ENCODE results near the gene CYP4F11. TPM values are rescaled to one million over a fixed set of nuclear protein-coding genes. Genes with fewer than 3 reads are reported as not detected.
"Not testable (repeated sequence)": the region's sequence is repeated elsewhere in the genome, so short reads cannot be mapped to it uniquely, and the experiment has no call there.

The CYP4F11 gene, protein sequence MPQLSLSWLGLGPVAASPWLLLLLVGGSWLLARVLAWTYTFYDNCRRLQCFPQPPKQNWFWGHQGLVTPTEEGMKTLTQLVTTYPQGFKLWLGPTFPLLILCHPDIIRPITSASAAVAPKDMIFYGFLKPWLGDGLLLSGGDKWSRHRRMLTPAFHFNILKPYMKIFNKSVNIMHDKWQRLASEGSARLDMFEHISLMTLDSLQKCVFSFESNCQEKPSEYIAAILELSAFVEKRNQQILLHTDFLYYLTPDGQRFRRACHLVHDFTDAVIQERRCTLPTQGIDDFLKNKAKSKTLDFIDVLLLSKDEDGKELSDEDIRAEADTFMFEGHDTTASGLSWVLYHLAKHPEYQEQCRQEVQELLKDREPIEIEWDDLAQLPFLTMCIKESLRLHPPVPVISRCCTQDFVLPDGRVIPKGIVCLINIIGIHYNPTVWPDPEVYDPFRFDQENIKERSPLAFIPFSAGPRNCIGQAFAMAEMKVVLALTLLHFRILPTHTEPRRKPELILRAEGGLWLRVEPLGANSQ
- total RNA-seq: 3.5 TPM
- long read RNA-seq, partial matches to known transcripts: 2 of 5 reads
- long read RNA-seq, other reads (novel, unspliced or antisense): 1 of 5 reads

DNA sequence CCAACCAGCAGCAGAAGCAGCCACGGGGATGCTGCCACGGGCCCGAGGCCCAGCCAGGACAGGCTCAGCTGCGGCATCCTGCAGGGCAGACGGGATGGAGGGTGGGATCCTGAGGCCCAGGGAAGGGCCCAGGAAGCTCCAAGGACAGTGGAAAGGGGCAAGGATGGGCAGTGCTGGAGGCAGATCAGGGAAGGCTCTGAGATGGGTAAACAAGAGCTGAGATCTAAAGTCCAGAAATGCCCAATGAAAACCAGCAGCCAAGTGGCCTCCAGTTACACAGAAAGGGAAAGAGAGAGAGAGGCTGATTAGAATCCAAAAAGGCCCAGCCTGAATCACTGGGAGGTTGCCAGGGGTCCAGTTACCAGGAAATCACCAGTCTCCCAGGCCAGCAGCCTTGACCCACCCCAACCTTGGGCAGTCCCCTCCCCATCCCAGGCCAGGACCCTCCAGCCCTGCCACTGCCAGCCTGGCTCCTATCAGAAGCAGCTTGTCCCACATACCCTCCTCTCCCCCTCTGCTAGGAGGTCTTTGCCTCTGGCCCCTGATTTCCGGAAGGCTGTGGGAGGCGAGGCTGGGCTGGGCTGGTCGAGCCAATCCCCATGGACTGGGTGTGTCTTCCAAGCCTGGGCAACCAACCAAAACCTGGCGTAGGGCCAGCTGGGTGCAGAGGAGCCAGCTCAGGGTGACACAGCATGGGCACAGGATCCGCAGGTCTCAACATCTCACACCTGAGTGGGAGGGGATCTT is at the start of gene CYP4F11:
Gene CYP4F11 (minus strand): TSS at position 198 of the 747 bp plus-strand sequence. CDS start 121 bp downstream, at position 77.
- Histone ChIP-seq H3K9me3 (no peaks in the 10 kb centered on the region), H3K36me3 (no peaks in the 10 kb centered on the region), H3K27ac (peak within 1 kb of the TSS; percentile 41), H3K27me3 (ENCODE audit: low read depth) (no peaks in the 10 kb centered on the region), H3K4me1 (peaks cover 6% of the 10 kb centered on the region), H3K4me3 (no peak within 1 kb of the TSS)
- ATAC-seq (peak; percentile 48 to 89), DNase-seq (peak; percentile 87)
- TF ChIP-seq, protein P1, sequence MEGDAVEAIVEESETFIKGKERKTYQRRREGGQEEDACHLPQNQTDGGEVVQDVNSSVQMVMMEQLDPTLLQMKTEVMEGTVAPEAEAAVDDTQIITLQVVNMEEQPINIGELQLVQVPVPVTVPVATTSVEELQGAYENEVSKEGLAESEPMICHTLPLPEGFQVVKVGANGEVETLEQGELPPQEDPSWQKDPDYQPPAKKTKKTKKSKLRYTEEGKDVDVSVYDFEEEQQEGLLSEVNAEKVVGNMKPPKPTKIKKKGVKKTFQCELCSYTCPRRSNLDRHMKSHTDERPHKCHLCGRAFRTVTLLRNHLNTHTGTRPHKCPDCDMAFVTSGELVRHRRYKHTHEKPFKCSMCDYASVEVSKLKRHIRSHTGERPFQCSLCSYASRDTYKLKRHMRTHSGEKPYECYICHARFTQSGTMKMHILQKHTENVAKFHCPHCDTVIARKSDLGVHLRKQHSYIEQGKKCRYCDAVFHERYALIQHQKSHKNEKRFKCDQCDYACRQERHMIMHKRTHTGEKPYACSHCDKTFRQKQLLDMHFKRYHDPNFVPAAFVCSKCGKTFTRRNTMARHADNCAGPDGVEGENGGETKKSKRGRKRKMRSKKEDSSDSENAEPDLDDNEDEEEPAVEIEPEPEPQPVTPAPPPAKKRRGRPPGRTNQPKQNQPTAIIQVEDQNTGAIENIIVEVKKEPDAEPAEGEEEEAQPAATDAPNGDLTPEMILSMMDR (IDR thresholded peaks at IDR 0.05): no peak
- intact Hi-C loops (cut with DNase I): no loop called here

DNA sequence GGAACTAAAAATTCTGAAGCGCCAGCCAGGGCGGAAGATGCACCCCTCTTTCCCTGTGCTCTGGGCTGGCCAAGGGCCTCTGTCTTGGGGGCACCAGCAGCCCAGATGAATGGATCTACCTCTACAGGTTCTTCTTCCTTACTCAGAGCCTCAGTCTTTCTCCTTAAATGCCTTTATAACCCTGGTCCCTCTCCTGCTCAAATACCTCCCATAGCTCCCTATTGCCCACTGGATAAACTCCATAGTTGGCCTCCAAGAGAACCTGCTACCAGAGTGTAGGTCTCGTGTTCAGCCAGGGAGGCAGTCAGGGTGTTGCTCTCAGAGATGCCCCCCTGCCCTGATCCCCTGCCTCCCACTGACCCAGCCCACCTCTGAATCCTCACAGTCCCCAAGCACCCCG is 45.0 kb upstream of the CYP4F11 start:
- Histone ChIP-seq H3K4me1 (no peaks in the 10 kb centered on the region), H3K27ac (no peak overlapping the region), H3K27me3 (ENCODE audit: low read depth) (peaks cover 26% of the 10 kb centered on the region), H3K4me3 (no peak overlapping the region), H3K9me3 (peaks cover 10% of the 10 kb centered on the region), H3K36me3 (no peaks in the 10 kb centered on the region)
- DNase-seq (no peak), ATAC-seq (no peak)
- intact Hi-C loops (cut with DNase I): no loop called here
- TF ChIP-seq, protein P1 (IDR thresholded peaks at IDR 0.05): no peak

DNA sequence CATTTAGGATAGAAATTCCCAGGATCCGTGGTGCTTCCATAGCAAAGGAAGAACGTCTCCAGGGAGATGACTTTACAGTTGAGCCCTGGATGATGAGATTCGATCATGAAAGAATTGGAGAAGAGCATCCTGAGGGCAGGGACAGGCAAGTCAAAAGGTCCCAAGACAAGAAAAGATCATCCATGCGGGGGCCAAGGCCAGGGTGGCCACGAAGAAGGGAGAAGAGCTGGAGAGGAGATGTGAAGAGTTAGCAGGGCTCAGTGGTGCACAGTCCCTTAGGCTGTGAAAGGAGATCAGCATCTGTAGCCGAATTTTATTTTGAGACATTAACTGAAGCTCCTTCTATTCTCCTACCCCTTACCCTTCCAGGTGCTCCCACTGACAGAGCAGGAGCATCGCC is 43.4 kb upstream of the CYP4F11 start:
- no peaks in the 10 kb centered on the region for H3K36me3 ChIP-seq

DNA sequence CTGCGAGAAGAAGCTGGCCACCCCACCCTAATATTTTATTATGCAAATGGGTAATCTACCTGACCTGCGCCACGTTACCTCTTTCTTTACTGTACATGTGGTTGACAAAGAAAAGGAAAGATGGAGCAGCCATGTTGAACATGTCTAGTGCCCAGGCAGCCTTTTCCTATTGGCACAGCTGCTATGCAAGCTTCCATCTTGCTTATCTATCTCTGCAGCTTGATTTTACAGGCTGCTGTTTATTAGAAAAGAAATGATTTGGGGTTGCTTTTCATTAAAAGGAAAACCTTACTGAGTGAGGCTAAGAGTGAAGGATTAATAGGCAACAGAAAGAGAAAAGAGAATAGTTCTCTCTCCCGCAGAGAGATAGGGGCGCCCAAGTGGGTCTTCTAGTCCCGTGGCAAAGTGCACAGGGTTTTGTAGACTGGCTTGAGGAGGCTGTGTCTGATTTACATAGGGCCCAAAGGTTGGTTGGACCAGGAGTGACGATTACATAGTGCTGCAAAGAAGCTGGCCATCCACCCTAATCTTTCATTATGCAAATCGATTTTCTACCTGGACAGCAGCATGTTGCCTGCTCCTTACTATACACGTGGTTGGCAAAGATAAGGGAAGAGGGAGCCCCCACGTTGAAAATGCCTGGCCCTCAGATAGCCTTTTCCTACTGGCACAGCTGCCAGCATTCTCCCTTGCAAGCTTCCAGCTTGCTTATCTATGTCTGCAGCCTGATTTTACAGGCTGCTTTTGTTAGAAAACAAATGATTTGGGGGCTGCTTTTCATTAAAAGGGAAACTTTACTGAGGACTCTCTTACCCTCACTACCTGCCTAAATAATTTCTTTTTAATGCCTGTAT is 42.7 kb upstream of the CYP4F11 start:
- DNase-seq (no peak), ATAC-seq (no peak)
- no peaks in the 10 kb centered on the region for H3K9me3 ChIP-seq
- intact Hi-C loops (cut with DNase I): no loop called here
- H3K4me1 ChIP-seq: no peaks in the 10 kb centered on the region
- TF ChIP-seq, protein P1 (IDR thresholded peaks at IDR 0.05): no peak
- H3K4me3 ChIP-seq: no peak overlapping the region
- no peaks in the 10 kb centered on the region for H3K36me3 ChIP-seq
- no peak overlapping the region for H3K27ac ChIP-seq
- peaks cover 23% of the 10 kb centered on the region for H3K27me3 ChIP-seq (ENCODE audit: low read depth)

More for the DNA sequence above, 43.4 kb upstream of the CYP4F11 start:
- no peak overlapping the region for H3K27ac ChIP-seq
- H3K4me1 ChIP-seq: no peaks in the 10 kb centered on the region
- ATAC-seq (no peak), DNase-seq (no peak)
- peaks cover 5% of the 10 kb centered on the region for H3K9me3 ChIP-seq
- peaks cover 23% of the 10 kb centered on the region for H3K27me3 ChIP-seq (ENCODE audit: low read depth)
- H3K4me3 ChIP-seq: no peak overlapping the region
- intact Hi-C loops (cut with DNase I): no loop called here
- TF ChIP-seq, protein P1 (IDR thresholded peaks at IDR 0.05): no peak

DNA sequence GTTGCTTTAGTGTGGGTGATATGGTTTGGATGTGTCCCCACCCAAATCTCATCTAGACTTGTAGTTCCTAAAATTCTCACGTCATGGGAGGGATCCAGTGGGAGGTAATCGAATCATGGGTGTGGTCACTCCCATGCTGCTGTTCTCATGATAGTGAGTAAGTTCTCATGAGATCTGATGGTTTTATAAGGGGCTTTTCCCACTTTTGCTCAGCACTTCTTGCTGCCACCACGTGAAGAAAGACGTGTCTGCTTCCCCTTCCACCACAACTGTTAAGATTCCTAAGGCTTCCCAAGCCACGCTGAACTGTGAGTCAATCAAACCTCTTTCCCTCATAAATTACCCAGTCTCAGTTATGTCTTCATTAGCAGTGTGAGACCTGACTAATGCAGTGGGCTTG is 40.5 kb upstream of the CYP4F11 start:
- DNase-seq (no peak), ATAC-seq (no peak)
- Histone ChIP-seq H3K4me3 (no peak overlapping the region), H3K27me3 (ENCODE audit: low read depth) (peaks cover 14% of the 10 kb centered on the region), H3K36me3 (no peaks in the 10 kb centered on the region), H3K9me3 (no peaks in the 10 kb centered on the region), H3K27ac (no peak overlapping the region), H3K4me1 (no peaks in the 10 kb centered on the region)
- TF ChIP-seq, protein P1 (IDR thresholded peaks at IDR 0.05): no peak
- intact Hi-C loops (cut with DNase I): no loop called here

DNA sequence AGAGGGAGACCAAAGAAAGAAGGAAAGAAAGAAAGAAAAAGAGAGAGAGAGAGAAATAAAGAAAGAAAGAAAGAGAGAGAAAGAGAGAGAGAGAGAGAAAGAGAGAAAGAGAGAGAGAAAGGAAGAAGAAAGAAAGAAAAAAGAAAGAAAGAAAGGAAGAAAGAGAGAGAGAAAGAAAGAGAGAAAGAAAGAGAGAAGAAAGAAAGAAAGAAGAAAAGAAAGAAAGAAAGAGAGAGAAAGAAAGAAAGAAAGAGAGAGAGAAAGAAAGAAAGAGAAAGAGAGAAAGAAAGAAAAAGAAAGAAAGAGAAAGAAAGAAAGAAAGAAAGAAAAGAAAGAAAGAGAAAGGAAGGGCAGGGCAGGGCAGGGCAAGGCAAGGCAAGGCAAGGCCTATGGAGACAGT is 37.7 kb upstream of the CYP4F11 start:
- ATAC-seq; intact Hi-C loops (cut with DNase I); H3K9me3 ChIP-seq; H3K4me1 ChIP-seq; DNase-seq; H3K27ac ChIP-seq; H3K27me3 ChIP-seq (ENCODE audit: low read depth); H3K4me3 ChIP-seq; H3K36me3 ChIP-seq: not testable (repeated sequence)

All from lower lobe of right lung (tissue), 2 donors.